Activated naive CD4-positive, alpha-beta T cell treated with anti-CD3 and anti-CD28 coated beads, Interleukin-2, amount 50 U/mL, for 72 hours (primary cell): Measurements from ENCODE around the gene MSLN. TPM values are rescaled to one million over a fixed set of nuclear protein-coding genes. Genes with fewer than 3 reads are reported as not detected.
"Not testable (repeated sequence)": the region's sequence is repeated elsewhere in the genome, so short reads cannot be mapped to it uniquely, and the experiment has no call there.

ENCODE experiments used
- ATAC-seq, 2 donors: fragments of 150-1000 bp; cut with Tn5 transposase; 2 replicates each; pipeline ENCODE4 v1.10.0; 2021; ENCODE audit warnings: mild to moderate bottlenecking in 2 of 2, moderate library complexity in 2 of 2
- DNase-seq, 2 donors: peaks; one replicate each; pipeline ENCODE4 v3.0.0; 2021 to 2022; ENCODE audit warnings: low spot score in 2 of 2
- H3K27ac Mint-ChIP-seq, 2 donors: one replicate each; pipeline ENCODE4 v1.8.0; 2022; ENCODE audit warnings: mild to moderate bottlenecking in 2 of 2, mixed read lengths in 2 of 2
- H3K36me3 Mint-ChIP-seq, 2 donors: one replicate each; pipeline ENCODE4 v1.8.0; 2022; ENCODE audit warnings: mixed read lengths in 2 of 2
- H3K9me3 Mint-ChIP-seq, 2 donors: one replicate each; pipeline ENCODE4 v1.8.0; 2022; ENCODE audit warnings: mixed read lengths in 2 of 2
- total RNA-seq, 2 donors: library from RNA; stranded (reverse); gene quantifications; one replicate each; pipeline ENCODE4 v1.2.3, GENCODE V29; 2022

MSLN gene
- not detected for total RNA-seq

DNA sequence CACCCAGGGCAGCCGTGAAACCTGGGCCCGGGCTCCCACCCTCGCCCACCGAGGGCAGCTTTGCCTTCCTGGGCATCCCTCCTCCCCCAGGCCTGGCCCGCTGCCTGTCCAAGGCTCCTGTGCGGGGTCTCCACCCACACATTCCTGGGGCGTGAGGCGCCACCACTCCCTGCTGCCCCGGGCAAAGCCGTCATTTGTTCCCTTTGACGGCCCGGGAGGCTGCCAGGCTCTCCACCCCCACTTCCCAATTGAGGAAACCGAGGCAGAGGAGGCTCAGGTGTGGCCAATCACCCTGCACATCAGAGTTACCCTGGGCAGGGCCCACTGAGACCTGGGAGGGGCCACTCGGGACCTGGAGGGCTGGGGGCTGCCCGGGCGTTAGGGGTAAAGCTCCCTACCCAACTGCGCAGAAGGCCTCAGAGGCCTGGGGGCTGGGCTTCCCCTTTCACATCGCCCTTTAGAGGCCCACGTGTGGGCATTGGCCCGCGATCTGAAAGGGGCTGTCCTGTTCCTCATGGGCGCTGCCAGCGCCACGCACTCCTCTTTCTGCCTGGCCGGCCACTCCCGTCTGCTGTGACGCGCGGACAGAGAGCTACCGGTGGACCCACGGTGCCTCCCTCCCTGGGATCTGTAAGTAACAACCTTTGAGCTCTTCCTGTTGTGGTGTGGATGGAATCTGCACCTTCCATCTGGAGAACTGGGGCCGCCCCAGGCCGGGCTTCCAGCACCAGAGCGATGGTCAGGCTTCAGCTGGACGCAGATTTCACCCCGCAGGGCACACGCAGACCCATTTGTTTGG, at the start of gene MSLN:
MSLN (plus strand) TSS at position 190 of the 799 bp plus-strand sequence. CDS start 1,947 bp downstream, outside the sequence.
- Mint-ChIP-seq H3K9me3 (no peaks in the 10 kb centered on the region), H3K27ac (no peak within 1 kb of the TSS), H3K36me3 (peaks cover 0 to 6% of the 10 kb centered on the region in 2 donors)
- ATAC-seq (no peak), DNase-seq (no peak)

DNA sequence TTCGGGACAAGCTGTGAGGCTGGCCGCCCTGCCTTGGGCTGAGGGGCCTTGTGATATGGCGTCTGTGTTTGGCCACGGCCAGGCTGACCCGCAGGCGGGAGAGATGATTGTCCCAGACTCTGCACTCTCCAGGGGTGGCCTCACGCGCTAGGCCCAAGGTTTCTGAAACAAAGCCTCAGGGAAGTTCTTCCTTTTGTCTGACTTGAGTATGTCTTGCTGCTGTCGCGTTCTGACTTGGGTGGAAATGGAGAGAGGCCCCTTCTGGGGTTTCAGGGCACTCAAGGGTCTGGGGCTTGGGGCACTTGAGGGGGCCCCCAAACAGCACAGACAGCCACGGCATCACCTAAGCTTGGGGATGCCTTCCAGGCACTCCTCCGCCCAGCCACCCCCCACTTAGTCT, 49.5 kb upstream of the MSLN start:
- no peak for ATAC-seq
- Mint-ChIP-seq H3K27ac (no peak overlapping the region), H3K9me3 (no peaks in the 10 kb centered on the region)

DNA sequence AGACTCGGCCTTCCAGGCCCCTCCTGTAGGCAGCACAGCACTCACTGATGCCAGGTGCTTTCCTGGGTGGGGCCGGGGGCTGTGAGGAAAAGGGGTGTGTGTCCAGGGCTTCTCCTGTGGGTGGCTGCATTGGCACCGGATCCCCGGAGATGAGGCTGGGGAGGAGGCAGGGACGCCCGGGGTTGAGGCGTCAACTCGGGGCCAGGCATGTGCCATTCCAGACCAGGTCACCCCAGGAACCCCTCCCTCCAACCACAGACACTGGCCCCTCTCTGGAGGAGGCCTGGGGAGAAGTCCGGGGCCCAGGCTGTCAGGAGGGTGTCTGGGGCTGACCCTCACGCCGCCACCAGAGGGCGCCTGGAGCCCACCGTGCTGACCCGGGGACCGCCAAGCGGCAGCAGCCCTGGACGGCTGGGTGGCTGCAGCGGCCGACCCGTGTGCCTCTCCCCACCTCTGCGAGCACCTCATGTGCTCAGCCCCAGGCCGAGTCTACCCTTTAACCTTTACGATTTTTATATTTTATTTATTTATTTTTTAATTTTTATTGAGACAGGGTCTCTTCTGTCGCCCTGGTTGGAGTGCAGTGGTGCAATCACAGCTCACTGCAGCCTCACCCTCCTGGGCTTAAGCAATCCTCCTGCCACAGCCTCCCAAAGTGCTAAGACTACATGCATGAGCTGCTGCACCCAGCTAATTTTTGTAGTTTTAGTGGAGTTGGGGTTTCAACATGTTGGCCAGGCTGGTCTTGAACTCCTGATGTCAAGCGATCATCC, 48.8 kb upstream of the MSLN start:
- Mint-ChIP-seq H3K9me3 (no peaks in the 10 kb centered on the region), H3K36me3 (no peaks in the 10 kb centered on the region), H3K27ac (no peak overlapping the region)
- DNase-seq (peak; percentile 78 to 90), ATAC-seq (peak; percentile 65 to 71)

More for the DNA sequence above, 49.5 kb upstream of the MSLN start:
- DNase-seq, result no peak
- H3K36me3 Mint-ChIP-seq, result no peaks in the 10 kb centered on the region

DNA sequence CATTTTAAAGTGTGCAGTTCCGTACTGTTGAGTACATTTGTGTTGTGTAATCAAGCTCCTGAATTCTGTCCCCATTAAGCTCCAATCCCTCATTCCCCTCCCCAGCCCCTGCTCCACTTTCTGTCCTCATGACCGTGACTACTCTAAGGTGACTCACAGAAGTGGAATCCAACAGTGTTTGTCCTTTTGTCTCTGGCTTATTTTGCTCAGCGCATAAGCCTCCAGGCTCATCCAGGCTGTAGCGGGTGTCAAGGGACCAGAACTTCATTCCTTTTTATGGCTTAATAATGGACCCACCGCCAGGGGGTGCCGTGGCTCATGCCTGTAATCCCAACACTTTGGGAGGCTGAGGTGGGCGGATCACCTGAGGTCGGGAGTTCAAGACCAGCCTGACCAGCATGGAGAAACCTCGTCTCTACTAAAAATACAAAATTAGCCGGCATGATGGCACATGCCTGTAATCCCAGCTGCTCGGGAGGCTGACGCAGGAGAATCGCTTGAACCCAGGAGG, 47.7 kb upstream of the MSLN start:
- DNase-seq, result peak in 1 of 2 donors; percentile 79
- not testable (repeated sequence) for ATAC-seq, H3K36me3 Mint-ChIP-seq, H3K27ac Mint-ChIP-seq, H3K9me3 Mint-ChIP-seq

DNA sequence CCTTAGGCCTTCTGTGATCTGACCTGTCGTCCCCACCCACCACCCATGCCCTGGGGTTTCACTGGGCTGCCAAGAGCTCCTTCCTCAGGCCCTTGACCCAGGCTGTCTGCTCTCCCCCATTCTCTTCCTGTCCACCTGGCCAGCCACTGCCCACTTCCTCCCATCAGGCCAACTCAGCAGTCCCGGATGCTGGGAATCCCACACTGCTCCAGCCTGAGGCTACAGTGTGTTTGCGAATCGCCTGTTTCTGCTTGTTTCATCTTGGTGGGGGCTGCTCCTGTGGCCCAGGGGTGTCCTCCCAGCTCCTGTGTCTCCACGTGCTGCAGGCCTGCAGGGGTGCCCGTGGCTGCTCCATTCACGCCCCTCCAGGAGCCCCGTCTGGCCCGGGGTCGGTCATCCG, 46.5 kb upstream of the MSLN start:
- H3K27ac Mint-ChIP-seq, result no peak overlapping the region
- no peaks in the 10 kb centered on the region for H3K36me3 Mint-ChIP-seq
- no peaks in the 10 kb centered on the region for H3K9me3 Mint-ChIP-seq
- DNase-seq, result no peak
- ATAC-seq, result no peak

DNA sequence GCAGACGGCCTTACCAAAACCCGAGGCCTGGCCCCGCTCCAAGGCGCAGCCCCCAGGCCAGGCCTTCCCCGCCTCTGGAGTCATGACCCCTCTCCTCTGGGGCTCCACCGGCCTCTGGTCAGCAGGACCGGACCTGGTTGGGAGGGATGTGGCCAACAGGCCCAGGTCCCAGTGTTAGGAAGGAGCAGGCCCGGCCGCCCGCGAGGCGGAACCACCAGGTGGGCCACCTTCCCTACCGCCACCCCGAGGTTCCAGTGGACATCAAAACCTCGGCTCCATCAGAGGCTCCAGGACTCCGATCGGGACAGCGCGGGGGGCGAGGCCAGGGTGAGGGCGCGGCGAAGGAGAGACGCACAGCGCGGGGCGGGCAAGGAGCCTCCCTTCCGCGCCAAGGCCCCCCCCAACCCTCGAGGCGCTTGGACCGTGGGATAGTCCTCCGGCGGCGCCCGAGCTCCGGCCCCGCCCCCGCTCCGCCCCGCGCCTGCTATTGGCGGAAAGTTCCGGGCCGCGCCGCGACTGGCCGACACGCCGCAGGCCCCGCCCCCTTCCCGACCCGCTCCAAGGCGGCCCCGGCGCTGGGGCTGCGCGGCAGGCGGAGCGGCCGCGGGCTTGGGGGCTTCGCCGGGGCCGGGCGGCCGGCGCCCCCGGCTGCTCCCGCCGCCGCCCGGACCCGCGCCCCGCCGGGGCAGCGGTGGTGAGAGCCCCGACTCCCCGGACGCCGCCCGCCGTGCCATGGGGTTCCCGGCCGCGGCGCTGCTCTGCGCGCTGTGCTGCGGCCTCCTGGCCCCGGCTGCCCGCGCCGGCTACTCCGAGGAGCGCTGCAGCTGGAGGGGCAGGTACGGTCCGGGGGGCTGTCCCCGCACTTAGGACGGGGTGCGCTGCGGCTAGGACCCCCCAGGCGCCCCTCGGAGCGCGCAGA, 45.7 kb upstream of the MSLN start, which contains the start of gene METRN:
METRN (plus strand) TSS at position 561 of the 919 bp plus-strand sequence; CDS start at position 733, 172 bp downstream.
- Mint-ChIP-seq H3K9me3 (no peaks in the 10 kb centered on the region), H3K36me3 (no peaks in the 10 kb centered on the region), H3K27ac (no peak within 1 kb of the TSS)
- ATAC-seq (peak; percentile 87 to 90), DNase-seq (peak; percentile 87 to 97)

DNA sequence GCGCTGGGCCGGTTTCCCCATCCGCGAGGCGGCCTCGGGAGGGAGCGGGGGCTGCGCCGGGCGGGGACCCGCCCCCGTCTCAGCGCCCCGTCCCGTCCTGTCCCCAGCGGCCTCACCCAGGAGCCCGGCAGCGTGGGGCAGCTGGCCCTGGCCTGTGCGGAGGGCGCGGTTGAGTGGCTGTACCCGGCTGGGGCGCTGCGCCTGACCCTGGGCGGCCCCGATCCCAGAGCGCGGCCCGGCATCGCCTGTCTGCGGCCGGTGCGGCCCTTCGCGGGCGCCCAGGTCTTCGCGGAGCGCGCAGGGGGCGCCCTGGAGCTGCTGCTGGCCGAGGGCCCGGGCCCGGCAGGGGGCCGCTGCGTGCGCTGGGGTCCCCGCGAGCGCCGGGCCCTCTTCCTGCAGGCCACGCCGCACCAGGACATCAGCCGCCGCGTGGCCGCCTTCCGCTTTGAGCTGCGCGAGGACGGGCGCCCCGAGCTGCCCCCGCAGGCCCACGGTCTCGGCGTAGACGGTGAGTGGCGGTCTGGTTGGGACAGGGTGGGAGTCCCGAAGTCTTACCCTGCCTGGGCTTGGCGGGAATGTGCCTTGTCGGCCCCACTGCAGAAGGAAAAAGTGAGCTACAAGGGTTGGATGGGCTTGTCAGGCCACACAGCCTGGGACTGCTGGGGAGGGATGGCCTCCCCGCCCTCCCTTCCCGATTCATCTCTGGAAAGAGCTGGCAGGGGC, 44.9 kb upstream of the MSLN start:
- H3K27ac Mint-ChIP-seq, result no peak overlapping the region
- H3K9me3 Mint-ChIP-seq, result no peaks in the 10 kb centered on the region
- H3K36me3 Mint-ChIP-seq, result no peaks in the 10 kb centered on the region
- DNase-seq (no peak), ATAC-seq (peak; percentile 10 to 22)

DNA sequence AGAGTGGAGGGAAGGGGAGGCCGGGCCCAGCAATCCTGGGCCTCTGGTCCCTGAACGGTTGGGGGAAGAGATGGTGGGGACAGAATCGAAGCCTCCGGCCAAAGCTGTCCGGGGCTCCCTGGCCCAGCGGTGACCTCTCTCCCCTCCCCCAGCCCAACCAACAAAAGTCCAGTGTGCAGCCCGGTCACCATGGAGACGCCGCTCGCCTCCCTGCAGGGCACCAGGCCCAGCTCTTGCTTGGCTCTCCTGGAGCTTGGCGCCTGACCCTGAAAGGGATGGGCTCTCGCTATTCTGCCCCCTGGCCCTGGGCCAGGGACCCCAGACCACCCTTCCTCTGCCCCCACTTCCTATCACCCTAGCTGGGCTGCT, 44.4 kb upstream of the MSLN start:
- no peaks in the 10 kb centered on the region for H3K36me3 Mint-ChIP-seq
- no peaks in the 10 kb centered on the region for H3K9me3 Mint-ChIP-seq
- DNase-seq (no peak), ATAC-seq (no peak)
- no peak overlapping the region for H3K27ac Mint-ChIP-seq

DNA sequence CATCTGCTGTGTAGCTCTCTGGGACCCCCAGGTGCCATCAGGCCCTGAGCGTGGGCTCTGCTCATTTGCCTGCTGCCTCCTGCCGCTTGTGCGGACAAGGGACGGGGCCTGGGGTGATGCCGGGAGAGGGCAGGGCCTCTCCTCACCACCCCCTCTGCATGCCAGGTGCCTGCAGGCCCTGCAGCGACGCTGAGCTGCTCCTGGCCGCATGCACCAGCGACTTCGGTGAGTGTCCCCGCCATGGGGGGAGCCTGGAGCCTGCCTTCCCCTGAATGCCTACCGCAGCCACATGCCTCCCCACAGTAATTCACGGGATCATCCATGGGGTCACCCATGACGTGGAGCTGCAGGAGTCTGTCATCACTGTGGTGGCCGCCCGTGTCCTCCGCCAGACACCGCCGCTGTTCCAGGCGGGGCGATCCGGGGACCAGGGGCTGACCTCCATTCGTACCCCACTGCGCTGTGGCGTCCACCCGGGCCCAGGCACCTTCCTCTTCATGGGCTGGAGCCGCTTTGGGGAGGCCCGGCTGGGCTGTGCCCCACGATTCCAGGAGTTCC, 43.7 kb upstream of the MSLN start:
- no peak overlapping the region for H3K27ac Mint-ChIP-seq
- DNase-seq (no peak), ATAC-seq (no peak)
- H3K9me3 Mint-ChIP-seq, result no peaks in the 10 kb centered on the region
- H3K36me3 Mint-ChIP-seq, result no peaks in the 10 kb centered on the region

DNA sequence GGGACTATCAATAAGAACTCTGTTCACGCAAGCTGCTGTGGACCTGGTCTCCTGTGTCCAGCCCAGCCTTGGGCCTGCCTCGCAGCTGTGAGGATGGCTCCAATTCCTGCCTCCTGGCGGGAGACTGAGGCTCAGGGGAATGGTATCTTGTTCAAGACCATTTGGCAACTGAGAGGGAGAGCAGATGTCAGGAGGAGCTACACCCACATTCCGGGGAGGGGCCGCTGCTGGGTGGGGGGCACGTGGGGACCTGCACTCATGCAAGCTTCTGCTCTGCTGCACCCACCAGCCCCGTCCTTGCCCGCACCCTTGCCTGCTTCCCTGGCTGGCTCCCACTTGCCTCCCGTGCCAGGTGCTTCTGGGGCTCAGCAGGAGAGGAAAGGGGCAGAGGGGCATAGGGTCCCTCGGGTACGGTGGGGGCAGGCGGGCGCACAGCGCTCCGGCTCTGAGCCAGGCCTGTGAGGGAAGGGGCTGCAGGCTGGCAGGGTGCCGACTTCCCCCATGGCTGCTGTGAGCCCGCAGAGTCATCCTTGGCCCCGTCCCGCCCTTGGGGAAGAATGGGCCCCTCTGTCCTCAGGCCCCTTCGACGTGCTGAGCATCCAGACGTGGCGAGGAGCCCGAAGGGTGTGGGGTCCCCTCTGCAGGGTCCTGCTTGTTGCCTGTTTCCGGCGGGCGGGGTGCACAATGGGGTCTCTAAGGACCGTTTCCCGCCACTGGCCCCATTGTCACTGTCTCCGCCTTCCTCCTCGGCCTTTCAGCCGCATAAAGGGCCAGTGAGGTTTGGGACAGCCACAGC, 42.9 kb upstream of the MSLN start:
- ATAC-seq, result no peak
- Mint-ChIP-seq H3K27ac (no peak overlapping the region), H3K36me3 (no peaks in the 10 kb centered on the region), H3K9me3 (no peaks in the 10 kb centered on the region)
- DNase-seq, result no peak

DNA sequence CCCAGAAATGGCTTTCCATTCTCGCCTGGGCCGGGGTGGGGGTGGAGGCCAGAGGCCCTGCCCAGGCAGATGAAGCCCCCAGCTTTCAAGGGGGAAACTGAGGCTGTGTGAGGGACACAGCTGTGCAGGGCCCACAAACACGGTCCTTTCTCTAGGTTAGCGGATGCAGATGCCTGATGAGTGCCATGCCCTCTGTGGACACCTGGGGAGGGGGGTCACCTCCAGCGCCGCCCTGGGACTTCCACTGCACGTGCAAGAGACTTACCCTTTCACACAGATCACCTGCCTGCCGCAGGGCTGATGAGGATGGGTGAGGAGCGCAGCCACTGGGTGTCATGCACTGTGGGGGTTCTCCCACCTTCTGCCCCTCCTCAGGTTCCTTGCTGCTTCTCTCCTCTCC, 42.1 kb upstream of the MSLN start:
- no peaks in the 10 kb centered on the region for H3K9me3 Mint-ChIP-seq

DNA sequence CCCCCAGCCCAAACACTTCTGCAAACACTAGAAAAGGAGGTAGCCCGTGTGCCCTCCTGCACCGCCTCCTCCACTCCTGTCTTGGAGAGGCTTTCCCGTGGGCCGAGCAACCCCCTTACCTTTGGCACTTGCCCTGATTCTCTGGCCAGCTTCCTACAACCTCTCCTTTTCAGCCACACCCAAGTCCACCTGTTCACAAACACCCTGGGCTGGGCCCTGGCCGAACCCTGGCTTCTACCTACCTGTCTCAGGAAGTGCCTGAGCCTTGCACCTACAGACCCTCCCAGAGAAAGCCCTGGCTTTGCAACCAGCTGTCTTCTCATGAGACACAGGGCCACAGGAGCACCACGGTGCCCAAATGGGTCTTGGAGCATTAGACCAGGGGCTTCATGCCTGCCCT, 41.6 kb upstream of the MSLN start:
- no peak for DNase-seq
- no peak for ATAC-seq
- no peaks in the 10 kb centered on the region for H3K36me3 Mint-ChIP-seq
- peak overlapping the region in 1 of 2 donors; percentile 38 for H3K27ac Mint-ChIP-seq
- no peaks in the 10 kb centered on the region for H3K9me3 Mint-ChIP-seq

More for the DNA sequence above, 42.1 kb upstream of the MSLN start:
- ATAC-seq (no peak), DNase-seq (no peak)
- H3K27ac Mint-ChIP-seq, result no peak overlapping the region
- no peaks in the 10 kb centered on the region for H3K36me3 Mint-ChIP-seq

DNA sequence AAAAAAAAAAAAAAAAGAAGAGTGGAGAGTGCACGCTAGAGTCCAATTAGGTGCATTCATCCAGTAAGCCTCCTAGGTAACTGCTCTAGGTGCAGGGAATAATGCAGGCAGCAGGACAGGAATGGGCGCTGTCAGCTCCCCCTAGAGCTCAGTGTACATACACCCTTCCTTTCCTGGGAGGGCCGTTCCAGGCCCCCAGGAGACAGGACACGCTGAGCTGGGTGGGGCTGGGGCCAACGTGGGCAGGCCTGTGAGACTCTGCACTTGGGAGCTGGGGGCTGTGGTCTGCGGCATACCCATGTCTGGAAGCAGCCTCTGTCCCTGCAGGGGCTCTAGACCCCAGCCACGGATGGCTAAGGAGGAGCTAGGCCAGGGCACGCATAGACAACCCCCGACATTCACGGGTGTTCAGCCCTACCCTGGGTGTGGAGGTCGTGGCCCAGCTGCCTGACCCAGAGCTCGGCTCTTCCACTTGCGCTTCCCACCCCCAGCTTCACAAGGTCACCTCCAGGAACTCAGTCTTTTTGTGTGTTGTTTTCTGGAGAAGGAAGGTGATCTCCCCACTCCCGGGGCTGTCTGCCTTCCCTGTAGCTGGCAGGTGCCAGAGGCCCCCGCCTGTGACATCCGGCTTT, 40.6 kb upstream of the MSLN start:
- Mint-ChIP-seq H3K27ac (peak overlapping the region; percentile 75 to 78), H3K36me3 (no peaks in the 10 kb centered on the region), H3K9me3 (no peaks in the 10 kb centered on the region)
- DNase-seq (no peak), ATAC-seq (peak; percentile 7 to 10)

DNA sequence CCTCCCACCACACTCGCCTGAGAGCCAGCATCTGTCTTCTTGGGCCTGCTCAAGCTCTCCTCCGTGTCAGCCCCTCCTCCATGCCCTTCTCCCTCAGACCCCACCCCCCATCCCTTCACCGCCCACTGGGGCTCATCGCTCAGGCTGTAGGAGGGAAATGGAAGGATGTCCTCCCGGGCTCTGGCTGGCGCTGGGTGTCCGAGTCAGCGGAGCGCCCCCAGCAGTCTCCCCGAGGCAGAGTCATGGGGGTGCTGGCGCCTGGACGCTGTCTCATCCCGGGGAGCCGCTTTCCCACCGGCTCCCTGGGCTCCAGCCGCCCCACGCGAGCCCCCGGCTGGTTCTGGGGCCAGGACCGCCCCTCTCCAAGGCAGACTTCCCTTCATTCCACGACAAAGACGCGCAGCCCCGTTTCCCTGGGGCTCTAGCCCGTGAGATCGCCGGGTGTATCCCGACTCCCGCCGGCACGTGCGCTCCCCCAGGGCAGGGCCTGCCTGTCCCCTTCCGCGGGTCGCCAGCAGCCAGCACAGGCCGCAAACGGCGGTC, 40.0 kb upstream of the MSLN start:
- Mint-ChIP-seq H3K36me3 (no peaks in the 10 kb centered on the region), H3K9me3 (no peaks in the 10 kb centered on the region), H3K27ac (peak overlapping the region; percentile 75 to 78)
- ATAC-seq, result peak; percentile 54 to 62
- DNase-seq, result peak in 1 of 2 donors; percentile 54
